NCI-H524 (cell line): Measurements from ENCODE around the gene ANO1.
"Not testable (repeated sequence)": the region's sequence is repeated elsewhere in the genome, so short reads cannot be mapped to it uniquely, and the experiment has no call there.

Experiments used
- DNase-seq, 2 experiments: peaks; one replicate each; lab custom pipeline; 2025; lab: John Stamatoyannopoulos, UW

Gene ANO1

GRCh38 chr11:70210051-70210501, 132.0 kb downstream of the ANO1 start:
- no peak for DNase-seq

DNA sequence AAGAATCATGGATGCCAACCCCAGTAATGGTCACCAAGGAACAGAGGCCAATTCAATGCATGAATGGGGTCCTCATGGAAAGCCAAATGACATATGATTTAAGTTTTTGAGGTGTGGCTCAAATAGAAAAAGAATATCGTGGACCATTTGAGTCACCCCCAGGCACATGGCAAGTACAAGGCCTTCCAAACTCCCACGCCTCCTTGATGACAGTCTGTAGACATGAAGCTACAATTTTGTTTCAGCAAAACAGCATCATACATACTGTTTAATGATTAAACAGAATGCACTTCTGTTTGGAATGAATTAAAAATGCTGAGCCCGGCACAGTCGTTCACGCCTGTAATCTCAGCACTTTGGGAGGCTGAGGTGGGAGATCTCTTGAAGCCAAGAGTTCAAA, 132.4 kb downstream of the ANO1 start:
- DNase-seq = no peak

- DNase-seq = no peak
These were observed 134.2 kb downstream of the ANO1 start for GRCh38 chr11:70212227-70212811.

- DNase-seq = not testable (repeated sequence)
These were observed 139.3 kb downstream of the ANO1 start for GRCh38 chr11:70217388-70217787.

DNA sequence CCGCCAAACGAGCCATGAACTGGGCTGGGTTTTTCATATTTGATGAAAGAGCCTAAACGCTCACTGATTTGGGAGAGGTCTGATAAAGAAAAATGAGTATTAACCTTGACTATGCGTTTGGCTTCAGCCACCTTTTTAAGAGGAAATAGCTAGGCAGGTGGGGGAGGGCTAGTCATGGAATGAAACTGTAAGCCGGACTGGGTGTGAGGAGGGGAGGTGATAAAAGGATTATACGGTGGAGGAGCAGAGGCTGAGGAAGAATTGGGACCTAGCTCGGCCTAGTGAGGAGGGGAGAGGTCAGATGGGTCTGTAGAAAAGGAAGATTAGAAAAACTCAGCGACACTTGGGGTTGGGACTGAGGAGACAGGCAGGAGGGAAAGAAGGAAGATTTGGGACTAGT, 140.0 kb downstream of the ANO1 start:
- not testable (repeated sequence) for DNase-seq

DNA sequence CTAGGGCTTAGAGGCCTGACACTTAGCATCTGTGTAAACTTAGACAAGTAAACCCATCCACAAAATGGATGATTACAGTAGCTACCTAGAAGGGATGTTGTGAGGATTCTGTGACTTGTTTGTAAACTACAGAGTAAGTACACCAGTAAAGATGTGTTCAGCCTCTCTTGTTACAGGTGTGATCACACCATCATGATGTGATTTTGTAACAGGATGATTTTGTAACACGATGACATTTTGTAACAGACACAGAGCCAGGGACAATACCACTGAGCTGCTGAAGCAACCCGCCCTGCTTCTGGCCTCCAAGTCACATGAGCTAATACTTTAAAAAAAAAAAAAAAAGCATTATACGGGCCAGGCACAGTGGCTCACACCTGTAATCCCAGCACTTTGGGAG, 142.0 kb downstream of the ANO1 start:
- DNase-seq = no peak

DNA sequence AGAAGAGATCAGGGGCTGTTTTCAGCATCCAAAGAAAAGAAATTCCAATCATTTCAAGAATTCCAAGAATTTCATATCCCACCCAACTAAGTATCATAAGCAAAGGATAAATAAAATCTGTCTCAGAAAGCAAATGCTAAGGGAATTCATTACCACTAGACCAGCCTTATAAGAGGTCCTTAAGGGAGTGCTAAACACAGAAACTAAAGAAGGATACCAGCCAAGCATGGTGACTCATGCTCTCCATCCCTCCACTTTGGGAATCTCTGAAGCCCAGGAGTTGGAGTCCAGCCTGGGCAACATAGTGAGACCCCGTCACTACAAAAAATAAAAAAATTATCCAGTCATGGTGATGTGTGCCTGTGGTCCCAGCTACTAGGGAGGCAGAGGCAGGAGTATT, 142.8 kb downstream of the ANO1 start:
- no peak for DNase-seq

DNA sequence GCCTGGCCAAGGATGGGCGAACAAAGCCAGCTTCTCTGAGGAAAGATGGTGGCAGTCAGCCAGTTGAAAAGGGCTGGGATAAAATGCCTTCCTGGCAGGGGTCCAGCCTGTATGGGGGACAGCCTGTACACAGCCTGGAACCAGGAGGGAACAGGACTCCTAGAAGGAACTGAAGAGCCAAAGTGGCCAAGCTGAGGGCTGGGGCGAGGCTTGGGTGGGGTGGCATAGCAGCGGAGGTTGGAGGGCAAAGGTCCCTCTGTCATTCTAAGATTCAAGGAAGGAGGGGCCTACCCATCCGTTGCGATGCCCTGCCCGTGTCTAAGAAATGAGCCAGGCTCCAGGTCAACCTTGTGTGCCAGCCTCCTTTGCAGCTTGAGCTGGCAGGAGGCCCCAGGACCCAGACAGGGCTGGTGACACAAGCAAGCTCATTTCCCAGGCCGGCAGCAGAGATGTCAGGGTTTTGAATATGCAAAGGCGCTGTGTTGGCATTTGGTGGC, 147.6 kb downstream of the ANO1 start:
- no peak for DNase-seq

DNA sequence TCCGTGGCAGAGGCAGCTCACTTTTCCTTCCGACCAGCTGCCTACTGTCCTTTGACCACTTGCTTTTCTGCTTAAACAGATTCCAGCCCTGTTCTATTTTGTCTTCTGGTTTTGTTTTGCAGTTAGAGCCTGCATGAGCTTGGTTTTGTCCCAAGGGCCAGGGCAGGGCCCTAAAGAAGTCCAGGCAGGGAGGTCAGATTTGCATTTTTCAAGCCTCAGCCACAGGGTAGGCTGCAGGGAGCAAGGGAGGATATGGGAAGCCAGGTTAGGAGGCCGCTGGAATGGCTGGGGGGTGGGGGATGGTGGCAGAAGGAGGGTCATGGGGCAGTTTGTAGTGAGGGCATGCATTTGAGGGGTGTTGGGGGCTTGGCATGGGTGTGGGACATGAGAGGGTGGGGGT, 148.1 kb downstream of the ANO1 start:
- no peak for DNase-seq

GRCh38 chr11:70226967-70227366, 148.8 kb downstream of the ANO1 start:
- DNase-seq = no peak

DNA sequence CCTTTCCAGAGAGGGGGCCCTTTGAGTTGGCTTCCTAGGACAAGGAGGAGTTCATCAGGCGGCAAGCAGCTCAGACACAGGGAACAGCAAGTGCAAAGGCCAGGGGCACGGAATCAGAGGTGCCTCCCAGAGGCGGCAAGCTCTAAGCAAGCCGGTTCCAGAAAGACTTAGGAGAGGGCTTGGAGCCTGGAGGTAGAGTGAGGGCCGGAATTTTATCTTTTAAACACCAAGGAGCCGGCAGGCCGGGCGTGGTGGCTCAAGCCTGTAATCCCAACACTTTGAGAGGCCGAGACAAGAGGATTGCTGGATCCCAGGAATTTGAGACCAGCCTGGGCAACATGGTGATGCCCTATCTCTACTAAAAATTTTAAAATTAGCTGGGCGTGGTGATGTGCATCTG, 151.6 kb downstream of the ANO1 start:
- no peak for DNase-seq

DNA sequence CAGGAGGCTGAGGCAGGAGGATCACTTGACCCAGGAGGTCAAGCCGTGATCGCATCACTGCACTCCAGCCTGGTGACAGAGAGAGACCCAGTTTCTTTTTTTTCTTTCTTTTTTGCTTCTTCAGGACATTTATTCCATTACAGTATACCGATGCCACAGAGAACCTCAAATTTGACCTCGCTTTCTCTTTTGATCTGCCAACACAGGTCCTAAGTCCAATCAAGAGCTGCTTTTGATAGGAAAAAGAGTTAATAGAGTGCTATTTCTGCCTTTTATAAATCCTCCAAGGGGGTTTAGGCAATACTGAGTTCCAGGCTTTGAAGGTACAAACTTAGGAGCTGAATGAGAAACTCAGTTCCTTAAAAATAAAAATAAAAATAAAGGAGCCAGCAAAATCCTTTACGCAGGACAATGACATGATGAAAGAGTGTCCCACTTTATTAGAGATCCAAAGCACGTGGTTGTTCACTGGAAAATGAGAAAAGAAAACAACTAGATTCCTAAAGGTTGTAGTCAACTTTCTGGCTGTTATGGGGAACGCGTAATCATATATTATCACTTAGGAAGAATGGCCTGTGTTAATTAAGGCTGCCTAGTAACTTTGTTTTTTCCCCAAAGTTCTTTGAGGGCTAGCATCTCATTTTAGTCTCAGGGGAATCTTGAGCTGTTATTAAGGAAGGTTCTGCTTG, 152.2 kb downstream of the ANO1 start:
- DNase-seq = no peak

GRCh38 chr11:70230840-70231710, 153.0 kb downstream of the ANO1 start:
- no peak for DNase-seq

- no peak for DNase-seq
These were observed 154.9 kb downstream of the ANO1 start for GRCh38 chr11:70233034-70233433.

- no peak for DNase-seq
These were observed 155.4 kb downstream of the ANO1 start for GRCh38 chr11:70233511-70233934.

GRCh38 chr11:70233962-70234361, 155.8 kb downstream of the ANO1 start:
- DNase-seq = no peak
